22Rv1 (cell line): ENCODE data around the gene ENTPD6.

Source experiments
- ZFX ChIP-seq: fragments of 450-650 bp; IDR thresholded peaks from 2 replicates; pipeline ENCODE4 v1.6.1; 2017; ENCODE audit warnings: antibody characterized with exemption, borderline replicate concordance
- TF ChIP-seq, protein P1 (sequence below): fragments of 450-650 bp; IDR thresholded peaks from 2 replicates; pipeline ENCODE4 v1.5.1; 2017; ENCODE audit warnings: mild to moderate bottlenecking

GRCh38 chr20:25270829-25271251 is 75.3 kb downstream of the ENTPD6 start:
- TF ChIP-seq, protein P1, sequence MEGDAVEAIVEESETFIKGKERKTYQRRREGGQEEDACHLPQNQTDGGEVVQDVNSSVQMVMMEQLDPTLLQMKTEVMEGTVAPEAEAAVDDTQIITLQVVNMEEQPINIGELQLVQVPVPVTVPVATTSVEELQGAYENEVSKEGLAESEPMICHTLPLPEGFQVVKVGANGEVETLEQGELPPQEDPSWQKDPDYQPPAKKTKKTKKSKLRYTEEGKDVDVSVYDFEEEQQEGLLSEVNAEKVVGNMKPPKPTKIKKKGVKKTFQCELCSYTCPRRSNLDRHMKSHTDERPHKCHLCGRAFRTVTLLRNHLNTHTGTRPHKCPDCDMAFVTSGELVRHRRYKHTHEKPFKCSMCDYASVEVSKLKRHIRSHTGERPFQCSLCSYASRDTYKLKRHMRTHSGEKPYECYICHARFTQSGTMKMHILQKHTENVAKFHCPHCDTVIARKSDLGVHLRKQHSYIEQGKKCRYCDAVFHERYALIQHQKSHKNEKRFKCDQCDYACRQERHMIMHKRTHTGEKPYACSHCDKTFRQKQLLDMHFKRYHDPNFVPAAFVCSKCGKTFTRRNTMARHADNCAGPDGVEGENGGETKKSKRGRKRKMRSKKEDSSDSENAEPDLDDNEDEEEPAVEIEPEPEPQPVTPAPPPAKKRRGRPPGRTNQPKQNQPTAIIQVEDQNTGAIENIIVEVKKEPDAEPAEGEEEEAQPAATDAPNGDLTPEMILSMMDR = no peak
- TF ChIP-seq ZFX = no peak
